ENCODE results near the gene PLA2G6. TPM values are rescaled to one million over a fixed set of nuclear protein-coding genes. Genes with fewer than 3 reads are reported as not detected.
A peak's percentile ranks its signal among the peaks of the same experiment; 100 is the strongest.
"Not testable (repeated sequence)": the region's sequence is repeated elsewhere in the genome, so short reads cannot be mapped to it uniquely, and the experiment has no call there.

PLA2G6 gene
- total RNA-seq, 2 experiments from 2014 or later = 31.5 to 32.2 TPM

GRCh38 chr22:38171927-38172831 lies 9.5 kb downstream of the PLA2G6 start:
- H3K4me3 Mint-ChIP-seq = no peak overlapping the region

GRCh38 chr22:38170469-38170868 lies 11.2 kb downstream of the PLA2G6 start:
- H3K4me3 Mint-ChIP-seq = no peak overlapping the region
- H3K36me3 Mint-ChIP-seq = peaks cover 6% of the 10 kb centered on the region
- no peaks in the 10 kb centered on the region for H3K9me3 Mint-ChIP-seq
- DNase-seq = no peak
- H3K27ac Mint-ChIP-seq = no peak overlapping the region
- peaks cover 17% of the 10 kb centered on the region for H3K4me1 Mint-ChIP-seq
- H3K27me3 Mint-ChIP-seq = no peaks in the 10 kb centered on the region

More at GRCh38 chr22:38171927-38172831, 9.5 kb downstream of the PLA2G6 start:
- DNase-seq = no peak
- Mint-ChIP-seq H3K36me3 (peaks cover 8% of the 10 kb centered on the region), H3K9me3 (no peaks in the 10 kb centered on the region), H3K4me1 (peaks cover 32% of the 10 kb centered on the region), H3K27me3 (no peaks in the 10 kb centered on the region), H3K27ac (peak overlapping the region; percentile 88)

- no peak overlapping the region for H3K4me3 Mint-ChIP-seq
- no peaks in the 10 kb centered on the region for H3K9me3 Mint-ChIP-seq
- DNase-seq = no peak
- no peaks in the 10 kb centered on the region for H3K27me3 Mint-ChIP-seq
- no peak overlapping the region for H3K27ac Mint-ChIP-seq
- peaks cover 17% of the 10 kb centered on the region for H3K4me1 Mint-ChIP-seq
- H3K36me3 Mint-ChIP-seq = peaks cover 9% of the 10 kb centered on the region
Measured at GRCh38 chr22:38169116-38169515, 12.5 kb downstream of the PLA2G6 start.

GRCh38 chr22:38167988-38168407 lies 13.6 kb downstream of the PLA2G6 start:
- no peak overlapping the region for H3K27ac Mint-ChIP-seq
- DNase-seq = no peak
- H3K4me1 Mint-ChIP-seq = peaks cover 15% of the 10 kb centered on the region
- no peaks in the 10 kb centered on the region for H3K27me3 Mint-ChIP-seq
- H3K4me3 Mint-ChIP-seq = no peak overlapping the region
- H3K9me3 Mint-ChIP-seq = no peaks in the 10 kb centered on the region
- H3K36me3 Mint-ChIP-seq = peaks cover 9% of the 10 kb centered on the region

GRCh38 chr22:38165922-38166593 lies 15.6 kb downstream of the PLA2G6 start:
- Mint-ChIP-seq H3K27ac (no peak overlapping the region), H3K36me3 (peaks cover 16% of the 10 kb centered on the region), H3K9me3 (no peaks in the 10 kb centered on the region), H3K27me3 (no peaks in the 10 kb centered on the region), H3K4me3 (no peak overlapping the region), H3K4me1 (peaks cover 11% of the 10 kb centered on the region)
- no peak for DNase-seq

GRCh38 chr22:38164551-38164918 lies 17.1 kb downstream of the PLA2G6 start:
- peaks cover 9% of the 10 kb centered on the region for H3K4me1 Mint-ChIP-seq
- H3K27me3 Mint-ChIP-seq = no peaks in the 10 kb centered on the region
- H3K36me3 Mint-ChIP-seq = peaks cover 16% of the 10 kb centered on the region
- no peak for DNase-seq
- H3K4me3 Mint-ChIP-seq = no peak overlapping the region
- H3K9me3 Mint-ChIP-seq = no peaks in the 10 kb centered on the region
- H3K27ac Mint-ChIP-seq = no peak overlapping the region

- H3K4me3 Mint-ChIP-seq = no peak overlapping the region
- H3K4me1 Mint-ChIP-seq = peaks cover 7% of the 10 kb centered on the region
- H3K9me3 Mint-ChIP-seq = no peaks in the 10 kb centered on the region
- DNase-seq = no peak
- H3K27me3 Mint-ChIP-seq = no peaks in the 10 kb centered on the region
- H3K36me3 Mint-ChIP-seq = peaks cover 16% of the 10 kb centered on the region
- H3K27ac Mint-ChIP-seq = no peak overlapping the region
Measured at GRCh38 chr22:38163844-38164550, 17.6 kb downstream of the PLA2G6 start.

- no peaks in the 10 kb centered on the region for H3K9me3 Mint-ChIP-seq
- H3K36me3 Mint-ChIP-seq = peaks cover 14% of the 10 kb centered on the region
- H3K27ac Mint-ChIP-seq = no peak overlapping the region
Measured at GRCh38 chr22:38162881-38163843, 18.5 kb downstream of the PLA2G6 start.

GRCh38 chr22:38155703-38156102 lies 25.9 kb downstream of the PLA2G6 start:
- H3K4me1 Mint-ChIP-seq = peaks cover 4% of the 10 kb centered on the region
- no peak for DNase-seq

More at GRCh38 chr22:38162881-38163843, 18.5 kb downstream of the PLA2G6 start:
- Mint-ChIP-seq H3K4me1 (peaks cover 7% of the 10 kb centered on the region), H3K27me3 (no peaks in the 10 kb centered on the region), H3K4me3 (no peak overlapping the region)
- DNase-seq = no peak

GRCh38 chr22:38154563-38154915 lies 27.1 kb downstream of the PLA2G6 start:
- H3K36me3 Mint-ChIP-seq, H3K27me3 Mint-ChIP-seq, H3K27ac Mint-ChIP-seq, H3K9me3 Mint-ChIP-seq, DNase-seq, H3K4me3 Mint-ChIP-seq, H3K4me1 Mint-ChIP-seq: not testable (repeated sequence)

More at GRCh38 chr22:38155703-38156102, 25.9 kb downstream of the PLA2G6 start:
- Mint-ChIP-seq H3K36me3 (peaks cover 7% of the 10 kb centered on the region), H3K9me3 (no peaks in the 10 kb centered on the region), H3K4me3 (no peak overlapping the region), H3K27ac (no peak overlapping the region), H3K27me3 (no peaks in the 10 kb centered on the region)

- H3K27me3 Mint-ChIP-seq = no peaks in the 10 kb centered on the region
- no peak for DNase-seq
- H3K27ac Mint-ChIP-seq = no peak overlapping the region
- peaks cover 6% of the 10 kb centered on the region for H3K4me1 Mint-ChIP-seq
- no peaks in the 10 kb centered on the region for H3K9me3 Mint-ChIP-seq
- peaks cover 7% of the 10 kb centered on the region for H3K36me3 Mint-ChIP-seq
- H3K4me3 Mint-ChIP-seq = no peak overlapping the region
Measured at GRCh38 chr22:38153821-38154562, 27.6 kb downstream of the PLA2G6 start.

GRCh38 chr22:38151126-38151500 lies 30.5 kb downstream of the PLA2G6 start:
- Mint-ChIP-seq H3K9me3 (no peaks in the 10 kb centered on the region), H3K27me3 (no peaks in the 10 kb centered on the region), H3K4me1 (peaks cover 15% of the 10 kb centered on the region), H3K4me3 (no peak overlapping the region), H3K36me3 (peaks cover 5% of the 10 kb centered on the region), H3K27ac (no peak overlapping the region)
- DNase-seq = no peak

GRCh38 chr22:38148245-38148644 lies 33.4 kb downstream of the PLA2G6 start:
- Mint-ChIP-seq H3K4me1 (peaks cover 15% of the 10 kb centered on the region), H3K27me3 (no peaks in the 10 kb centered on the region), H3K27ac (peak overlapping the region; percentile 14), H3K36me3 (peaks cover 5% of the 10 kb centered on the region), H3K9me3 (no peaks in the 10 kb centered on the region), H3K4me3 (no peak overlapping the region)
- DNase-seq = no peak

GRCh38 chr22:38146166-38146565 lies 35.5 kb downstream of the PLA2G6 start:
- H3K4me1 Mint-ChIP-seq = peaks cover 17% of the 10 kb centered on the region
- not testable (repeated sequence) for H3K27ac Mint-ChIP-seq, H3K27me3 Mint-ChIP-seq

More at GRCh38 chr22:38146166-38146565, 35.5 kb downstream of the PLA2G6 start:
- H3K9me3 Mint-ChIP-seq, DNase-seq, H3K4me3 Mint-ChIP-seq, H3K36me3 Mint-ChIP-seq: not testable (repeated sequence)

Measured in activated naive CD8-positive, alpha-beta T cell treated with anti-CD3 and anti-CD28 coated beads for 36 hours (primary cell).